OCI-M1 (cell line): Measurements from ENCODE around the gene BACE2.

ENCODE experiments used
- DNase-seq: peaks from one replicate; lab custom pipeline; 2025; lab: John Stamatoyannopoulos, UW

BACE2 gene

GRCh38 chr21:41321908-41322495 is 154.0 kb downstream of the BACE2 start:
- no peak for DNase-seq

- DNase-seq, result no peak
Observed at GRCh38 chr21:41322496-41323382, 154.8 kb downstream of the BACE2 start.

- no peak for DNase-seq
Observed at GRCh38 chr21:41325138-41325912, 157.4 kb downstream of the BACE2 start.

DNA sequence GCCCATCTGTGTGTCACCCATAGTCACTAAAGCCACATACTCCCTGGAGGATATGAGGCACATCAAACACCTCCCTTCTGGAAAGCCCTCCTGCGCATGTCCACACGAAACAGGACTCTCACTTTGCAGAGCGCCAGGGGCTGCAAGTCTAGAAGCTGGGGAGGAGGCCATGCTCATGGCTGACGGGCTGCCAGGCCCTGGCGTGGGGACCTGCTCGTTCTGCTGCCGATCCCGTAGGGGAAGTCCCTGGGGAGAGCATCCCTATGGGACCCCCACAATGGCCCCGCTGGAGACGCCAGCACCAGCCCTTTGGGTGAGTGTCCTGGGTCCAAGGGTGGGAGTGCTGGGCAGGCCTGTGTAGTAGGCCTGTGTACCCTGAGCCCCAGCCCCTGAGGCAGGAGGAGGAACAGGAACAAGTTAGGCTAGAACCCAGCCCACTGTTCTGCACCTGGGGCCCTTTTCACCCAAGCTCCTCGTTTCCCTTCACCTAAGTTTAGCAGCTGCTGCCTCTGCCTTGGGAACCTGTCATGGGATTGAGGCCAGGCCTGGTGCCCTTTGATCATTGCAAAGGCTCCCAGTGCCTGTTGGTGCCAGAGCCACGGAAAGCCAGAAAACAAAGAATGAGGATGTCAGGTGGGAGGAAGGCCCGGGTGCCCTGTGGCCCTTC is 158.6 kb downstream of the BACE2 start:
- DNase-seq, result no peak

DNA sequence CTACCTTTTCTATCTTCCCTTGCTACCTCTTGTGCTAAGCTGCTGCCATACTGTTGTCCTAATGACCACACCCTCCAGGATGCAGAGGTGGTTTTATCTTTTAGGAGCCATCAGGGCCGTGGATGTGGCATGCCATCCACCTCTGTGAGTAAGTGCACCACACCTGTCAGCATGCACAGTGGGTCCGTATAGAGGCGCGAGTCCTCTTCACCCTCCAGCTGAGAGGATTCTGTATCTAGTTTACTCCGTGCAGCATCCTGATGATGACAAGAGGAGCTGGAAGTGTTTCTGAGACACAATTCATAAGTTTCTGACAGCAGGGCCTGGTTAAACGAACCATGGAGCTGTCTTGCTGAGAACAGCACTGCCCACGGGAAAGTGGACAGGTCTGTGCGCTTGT is 159.8 kb downstream of the BACE2 start:
- DNase-seq, result no peak

- no peak for DNase-seq
Observed at GRCh38 chr21:41328660-41329607, 161.0 kb downstream of the BACE2 start.
